HG03025 (cell line): Measurements from ENCODE around the gene FADS6.

Experiments
- ATAC-seq: cut with Tn5 transposase; IDR thresholded peaks from one replicate; pipeline ENCODE4 v1.9.1; 2021; ENCODE audit warnings: mild to moderate bottlenecking, moderate library complexity; ENCODE audit not compliant: unreplicated experiment, low FRiP score

Gene FADS6

DNA sequence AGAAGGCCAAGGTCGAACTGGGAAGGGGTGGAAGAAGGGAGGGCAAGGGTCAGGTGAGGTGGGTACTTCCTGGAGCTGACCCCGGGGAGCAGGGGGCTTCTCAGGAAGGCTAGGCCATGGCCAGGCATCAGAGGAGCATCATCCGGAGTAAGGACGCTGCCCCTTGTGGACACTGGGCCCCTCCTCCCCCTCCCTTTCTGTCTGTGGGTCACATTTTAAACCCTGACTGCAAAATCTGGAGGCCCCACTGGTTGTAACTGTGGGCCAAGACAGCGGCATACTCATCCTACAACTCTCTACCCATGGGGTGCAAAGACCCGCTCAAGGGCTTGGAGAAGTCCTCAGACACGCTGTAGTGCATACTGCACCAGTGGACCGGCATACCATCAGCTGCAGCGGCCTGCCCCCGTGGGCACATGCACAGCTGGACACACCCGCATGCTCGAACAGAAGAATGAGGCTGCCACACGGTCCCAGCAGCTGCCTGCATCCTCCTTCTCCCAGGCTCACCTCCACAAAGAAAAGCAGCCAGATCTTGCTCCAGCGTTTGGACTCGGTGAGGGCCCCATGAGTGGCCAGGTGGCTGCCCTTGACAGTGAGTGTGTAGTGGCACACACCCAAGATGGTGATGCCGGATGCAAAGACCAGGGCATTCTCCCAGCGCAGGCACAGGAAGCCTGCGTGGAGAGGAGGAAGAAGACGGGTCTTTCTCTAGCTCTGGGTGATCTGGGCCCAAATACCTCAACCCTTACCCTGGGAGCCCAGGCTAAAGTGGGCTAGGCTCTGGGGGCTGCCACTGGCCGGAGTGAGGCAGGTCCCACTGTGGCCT lies 1.2 kb downstream of the FADS6 start:
- no peak for ATAC-seq

DNA sequence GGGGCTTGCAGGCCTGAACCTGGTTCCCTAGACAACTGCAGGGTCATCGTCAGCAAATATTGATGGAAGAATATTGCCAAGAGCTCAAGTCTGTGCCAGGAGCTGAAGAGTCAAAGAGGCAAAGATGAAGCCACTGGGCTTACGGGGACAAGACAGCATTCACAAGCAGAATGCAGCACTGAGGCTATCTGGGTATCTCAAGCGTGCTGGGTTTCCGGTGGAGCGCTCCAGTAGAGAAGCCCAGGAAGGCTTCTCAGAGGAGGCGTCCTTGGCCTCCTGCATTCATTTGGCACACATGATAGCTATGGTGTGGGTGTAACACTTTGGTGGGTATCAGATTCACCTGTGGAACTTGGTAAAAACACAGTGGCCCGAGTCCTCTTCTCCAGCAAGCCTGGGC lies 2.9 kb downstream of the FADS6 start:
- ATAC-seq: no peak

DNA sequence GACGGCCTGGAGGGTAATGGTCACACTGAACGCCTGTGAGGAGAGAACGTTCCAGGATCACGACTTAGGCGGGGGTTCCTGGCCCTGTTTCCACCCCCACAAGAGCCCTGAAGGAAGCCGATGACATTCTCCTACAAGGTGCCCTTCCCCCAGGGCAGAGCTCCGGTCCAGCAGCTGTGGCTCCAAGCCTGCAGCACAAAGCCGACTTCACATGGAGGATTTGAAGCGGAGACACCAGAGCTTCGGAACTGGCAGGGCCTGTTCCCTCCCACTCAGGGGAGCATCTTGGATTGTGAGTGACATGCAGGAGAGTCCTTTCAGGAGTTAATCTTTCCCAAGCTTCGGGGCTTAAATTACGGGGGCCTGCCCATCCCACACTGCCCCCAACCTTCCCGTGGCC lies 5.0 kb downstream of the FADS6 start:
- ATAC-seq: no peak

DNA sequence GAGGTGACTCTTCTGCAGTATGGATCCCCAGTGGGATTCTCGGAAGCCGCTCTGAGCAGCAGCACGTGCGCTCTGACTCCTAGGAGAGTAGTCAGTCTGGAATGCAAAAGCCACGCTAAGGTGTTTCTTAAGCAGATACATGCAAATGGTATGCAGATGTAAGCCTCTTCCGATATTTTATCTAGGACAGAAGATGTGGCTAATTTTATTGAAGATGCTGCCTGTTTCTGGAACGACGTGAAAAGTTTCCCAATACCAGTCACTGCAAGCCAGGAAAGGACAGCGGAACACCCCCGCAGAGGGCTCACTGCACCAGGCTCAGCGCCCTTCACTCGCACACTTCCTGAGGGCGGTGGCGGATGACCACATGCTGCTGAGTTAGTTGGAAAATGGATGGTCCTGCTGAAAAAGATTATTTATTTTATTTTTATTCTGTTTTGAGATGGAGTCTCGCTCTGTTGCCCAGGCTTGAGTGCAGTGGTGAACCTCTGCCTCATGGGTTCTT lies 10.1 kb downstream of the FADS6 start:
- no peak for ATAC-seq

DNA sequence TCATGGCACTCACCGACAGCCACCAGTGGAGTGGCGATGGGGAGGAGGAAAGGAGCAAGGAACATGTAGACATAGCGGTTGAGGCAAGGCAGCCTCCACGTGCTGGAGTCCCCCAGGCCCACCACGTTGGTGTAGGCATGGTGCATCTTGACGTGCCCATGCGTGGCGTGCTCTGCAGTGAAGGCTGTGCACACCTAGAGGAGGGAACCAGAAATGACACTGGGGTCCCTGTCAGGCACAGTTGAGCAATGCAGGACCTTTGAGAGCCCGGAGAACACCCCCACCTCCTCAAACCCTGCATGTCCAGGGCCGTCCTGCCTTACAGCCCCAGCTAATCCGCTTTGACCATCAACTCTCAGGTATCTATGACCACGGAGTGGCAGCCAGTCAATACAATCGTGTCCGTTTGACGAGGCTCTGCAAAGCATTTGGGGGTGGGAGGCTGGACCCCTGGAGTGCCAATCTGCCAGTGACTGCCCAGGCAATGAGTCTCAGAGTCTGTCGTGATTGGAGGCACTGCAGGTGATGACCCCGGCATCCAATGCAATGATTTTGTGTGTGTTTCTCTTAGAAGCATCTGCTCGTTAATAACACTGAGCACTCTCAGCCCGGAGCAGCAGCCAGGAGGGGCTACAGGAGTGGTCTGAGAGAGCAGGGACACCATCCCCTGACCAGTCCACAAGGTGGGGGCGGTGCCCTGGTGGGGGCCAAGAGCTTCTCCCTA lies 10.8 kb downstream of the FADS6 start:
- ATAC-seq: no peak

DNA sequence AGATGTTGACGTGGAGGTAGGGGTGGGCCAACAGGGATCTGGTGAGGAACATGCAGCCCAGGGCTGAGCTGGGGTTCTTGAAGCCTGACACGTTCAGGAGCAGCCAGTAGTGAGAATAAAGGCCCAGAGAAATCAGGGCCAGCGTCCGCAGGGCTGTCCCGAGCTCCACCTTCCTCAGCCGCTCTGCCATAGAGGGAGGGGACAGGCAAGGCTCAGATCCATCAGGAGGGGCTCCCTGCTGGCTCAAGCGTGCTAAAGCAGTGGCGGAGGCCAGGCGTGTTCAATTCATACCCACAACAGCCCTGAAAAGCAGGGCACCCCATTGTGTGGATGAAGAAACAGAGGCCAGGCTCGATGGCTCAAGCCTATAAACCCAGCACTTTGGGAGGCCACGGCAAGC lies 12.4 kb downstream of the FADS6 start:
- ATAC-seq: no peak

DNA sequence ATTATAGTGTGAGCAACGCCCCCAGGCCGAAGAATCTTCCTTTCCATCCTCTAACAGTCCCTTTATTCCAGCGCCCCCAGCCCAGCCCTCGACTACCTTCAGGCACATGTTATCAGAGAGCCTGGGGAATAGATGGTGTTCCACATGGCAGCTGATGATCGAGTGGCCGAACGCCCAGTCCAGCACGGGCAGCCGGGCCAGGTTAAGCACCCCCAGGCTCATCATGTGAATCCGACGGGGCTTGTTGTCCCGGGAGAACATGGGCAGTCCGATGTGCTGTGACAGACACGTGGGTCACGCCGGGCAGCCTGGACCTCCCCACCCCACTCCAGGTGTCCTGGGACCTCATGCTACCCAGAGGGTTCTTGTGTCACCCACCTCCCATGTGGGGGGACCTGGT lies 14.1 kb downstream of the FADS6 start:
- no peak for ATAC-seq

DNA sequence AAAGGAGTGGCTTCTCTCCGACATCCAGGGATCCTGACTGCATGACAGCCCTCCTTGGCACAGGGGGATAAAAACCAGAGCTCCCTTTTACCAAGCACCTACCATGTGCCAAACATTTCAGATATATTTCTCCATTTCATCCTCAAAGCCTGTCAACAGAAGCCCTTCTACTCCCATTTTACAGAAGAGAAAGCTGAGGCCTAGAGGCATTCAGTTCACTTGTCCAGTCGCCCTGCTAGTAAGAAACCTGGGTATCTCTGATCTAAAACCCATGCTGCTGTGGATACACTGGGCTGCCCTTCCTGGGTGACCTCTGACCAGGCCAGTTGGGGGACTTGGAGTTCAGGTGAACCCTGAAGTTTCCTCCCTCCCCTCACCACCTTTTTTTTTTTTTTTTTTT lies 14.8 kb downstream of the FADS6 start:
- ATAC-seq: no peak

DNA sequence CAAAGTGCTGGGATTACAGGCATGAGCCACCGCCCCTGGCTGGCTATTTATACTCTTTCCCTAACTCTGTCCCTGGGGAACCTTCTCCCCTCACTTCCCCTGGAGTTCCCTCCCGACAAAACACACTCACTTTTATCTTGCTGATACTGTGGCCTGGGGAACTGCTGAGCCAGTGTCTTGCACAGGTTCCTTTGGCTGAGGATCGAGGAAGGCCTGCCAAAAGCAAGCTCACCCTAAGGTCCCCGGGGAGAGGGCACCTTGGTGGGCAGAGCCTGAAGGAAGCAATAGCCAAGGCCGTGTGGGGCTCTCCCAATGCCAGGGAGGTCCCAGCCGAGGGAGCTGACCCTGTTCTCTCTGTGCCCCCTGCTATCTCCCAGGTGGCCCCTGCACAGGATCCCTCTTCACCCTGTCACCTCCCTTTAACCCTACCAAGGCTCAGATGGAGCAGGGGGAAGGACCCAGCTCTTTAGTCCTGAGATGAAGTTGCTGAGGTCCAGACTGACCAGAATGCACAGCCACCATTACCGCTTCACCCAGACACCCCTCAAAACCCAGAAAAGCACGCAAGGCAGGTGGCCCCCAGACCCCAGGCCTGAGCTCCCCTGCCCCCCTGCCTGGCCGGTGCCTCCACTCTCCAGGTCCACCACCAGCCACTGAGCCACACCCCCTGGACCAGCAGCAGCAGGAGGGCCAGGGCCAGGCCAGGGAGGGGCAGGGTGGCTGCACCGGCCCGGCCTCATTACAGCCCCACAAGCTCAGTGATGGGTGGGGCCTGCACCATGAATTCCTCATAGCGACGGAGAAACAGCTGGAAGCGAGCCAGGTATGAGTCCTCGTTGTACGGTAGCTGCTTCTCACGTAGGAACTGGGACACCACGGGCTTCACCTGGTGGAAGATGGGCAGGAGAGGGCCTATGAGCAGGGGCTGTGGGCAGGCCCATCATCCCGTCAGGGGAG lies 15.6 kb downstream of the FADS6 start:
- ATAC-seq: no peak

DNA sequence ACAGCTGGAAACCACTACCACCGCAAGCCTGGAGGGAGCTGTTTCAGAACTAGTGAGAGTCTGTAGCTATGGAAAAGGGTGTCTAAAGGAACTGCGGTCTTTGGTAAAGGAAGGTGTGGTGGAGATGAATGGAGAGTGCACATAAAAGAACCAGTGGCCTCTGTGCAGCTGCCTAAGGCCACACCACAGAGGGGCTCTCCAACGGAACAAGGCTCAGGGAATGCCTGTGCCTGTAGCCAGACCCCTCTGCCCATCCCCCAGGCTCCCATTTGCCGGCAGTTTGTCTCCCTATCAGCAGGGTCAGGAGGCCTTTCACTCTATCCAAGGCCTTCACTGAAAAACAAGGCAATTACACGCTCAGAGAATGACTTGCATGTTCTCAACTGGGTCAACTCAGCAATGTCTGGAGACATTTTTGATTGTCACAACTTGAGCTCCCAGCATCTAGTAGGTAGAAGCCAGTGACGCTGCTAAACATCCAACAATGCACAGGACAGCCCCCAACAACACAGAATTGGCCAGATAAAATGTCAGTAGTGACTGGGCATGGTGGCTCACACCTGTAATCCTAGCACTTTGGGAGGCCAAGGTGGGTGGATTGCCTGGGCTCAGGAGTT lies 17.3 kb downstream of the FADS6 start:
- no peak for ATAC-seq

DNA sequence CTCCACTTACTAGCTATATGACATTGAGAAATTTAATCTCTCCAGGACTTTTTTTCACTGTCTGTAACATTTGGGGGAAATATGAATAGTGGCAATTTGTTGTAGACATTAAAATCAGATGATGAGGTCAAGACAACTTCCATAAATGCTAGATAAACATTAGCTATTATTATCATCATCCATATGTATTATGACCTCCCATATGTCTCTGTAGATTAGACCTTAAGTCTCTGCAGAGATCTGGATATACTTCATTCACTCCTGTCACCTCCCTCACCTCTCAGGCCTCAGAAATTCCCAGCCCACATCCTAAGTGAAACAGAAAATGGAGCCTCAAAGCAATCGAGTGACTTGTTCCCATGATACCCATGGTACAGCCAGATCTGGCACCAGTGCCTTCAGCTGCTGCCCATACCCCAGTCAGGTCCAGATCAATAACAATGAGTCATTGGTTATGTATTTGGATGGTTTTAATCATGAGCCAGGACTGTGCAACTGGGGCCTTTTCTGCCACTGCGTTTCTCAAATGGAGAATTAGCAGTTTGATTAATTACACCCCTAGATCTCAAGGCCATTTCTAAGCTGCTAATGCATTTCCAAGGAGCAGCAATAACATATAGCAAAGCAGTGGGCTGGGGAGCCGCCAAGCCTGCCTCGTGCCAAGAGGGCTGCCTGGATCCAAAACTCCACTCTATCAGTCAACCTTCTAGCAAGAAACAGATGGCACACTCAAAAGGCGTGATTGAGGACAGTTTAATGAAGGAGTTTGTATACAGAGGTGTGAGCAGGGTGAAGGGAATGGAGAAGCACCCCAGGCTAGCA lies 18.1 kb downstream of the FADS6 start:
- no peak for ATAC-seq

DNA sequence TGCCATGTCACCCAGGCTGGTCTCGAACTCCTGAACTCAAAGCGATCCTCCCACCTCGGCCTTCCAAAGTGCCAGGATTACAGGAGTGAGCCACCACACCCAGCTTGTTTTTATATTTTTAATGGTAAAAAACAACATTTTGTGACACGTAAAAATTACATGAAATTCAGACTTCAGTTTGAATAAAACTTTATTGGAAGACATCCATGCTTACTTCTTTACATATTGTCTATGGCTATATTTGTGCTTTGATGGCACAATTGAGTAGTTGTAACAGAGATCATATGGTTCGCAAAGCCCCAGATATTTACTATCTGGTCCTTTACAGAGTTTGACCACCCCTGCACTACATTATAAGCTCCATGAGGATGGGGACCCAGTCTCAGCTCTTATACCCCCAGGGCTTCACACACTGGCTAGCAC lies 18.8 kb downstream of the FADS6 start:
- no peak for ATAC-seq

DNA sequence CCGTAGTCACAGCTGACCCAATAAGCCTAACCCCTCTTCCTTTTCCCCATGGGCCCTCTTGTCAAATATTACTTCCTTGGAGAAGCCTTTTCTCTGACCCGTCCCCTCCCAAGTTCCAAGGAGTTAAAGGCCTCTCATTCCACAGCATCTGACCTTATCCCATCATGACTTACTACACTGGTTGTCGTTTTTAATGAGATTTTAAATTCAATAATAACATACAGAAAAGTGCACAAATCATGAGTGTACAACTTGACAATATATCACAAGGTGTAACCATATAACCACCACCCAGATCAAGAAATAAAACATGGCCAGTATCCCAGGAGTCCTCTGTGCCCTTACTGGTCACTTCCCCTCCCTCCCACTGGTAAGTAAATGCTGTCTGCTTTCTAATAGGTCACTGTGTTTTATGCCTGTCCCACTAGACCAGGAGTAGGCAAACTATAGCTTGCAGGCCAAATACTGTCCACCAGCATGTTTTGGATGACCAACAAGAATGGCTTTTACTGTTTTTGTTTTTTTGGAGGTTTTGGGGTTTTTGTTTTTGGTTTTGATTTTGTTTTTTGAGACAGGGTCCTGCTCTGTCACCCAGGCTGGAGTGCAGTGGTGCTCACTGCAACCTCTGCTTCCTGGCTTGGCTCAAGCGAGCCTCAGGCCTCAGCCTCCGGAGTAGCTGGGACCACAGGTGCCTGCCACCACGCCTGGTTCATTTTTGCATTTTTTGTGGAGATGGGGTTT lies 19.4 kb downstream of the FADS6 start:
- no peak for ATAC-seq

DNA sequence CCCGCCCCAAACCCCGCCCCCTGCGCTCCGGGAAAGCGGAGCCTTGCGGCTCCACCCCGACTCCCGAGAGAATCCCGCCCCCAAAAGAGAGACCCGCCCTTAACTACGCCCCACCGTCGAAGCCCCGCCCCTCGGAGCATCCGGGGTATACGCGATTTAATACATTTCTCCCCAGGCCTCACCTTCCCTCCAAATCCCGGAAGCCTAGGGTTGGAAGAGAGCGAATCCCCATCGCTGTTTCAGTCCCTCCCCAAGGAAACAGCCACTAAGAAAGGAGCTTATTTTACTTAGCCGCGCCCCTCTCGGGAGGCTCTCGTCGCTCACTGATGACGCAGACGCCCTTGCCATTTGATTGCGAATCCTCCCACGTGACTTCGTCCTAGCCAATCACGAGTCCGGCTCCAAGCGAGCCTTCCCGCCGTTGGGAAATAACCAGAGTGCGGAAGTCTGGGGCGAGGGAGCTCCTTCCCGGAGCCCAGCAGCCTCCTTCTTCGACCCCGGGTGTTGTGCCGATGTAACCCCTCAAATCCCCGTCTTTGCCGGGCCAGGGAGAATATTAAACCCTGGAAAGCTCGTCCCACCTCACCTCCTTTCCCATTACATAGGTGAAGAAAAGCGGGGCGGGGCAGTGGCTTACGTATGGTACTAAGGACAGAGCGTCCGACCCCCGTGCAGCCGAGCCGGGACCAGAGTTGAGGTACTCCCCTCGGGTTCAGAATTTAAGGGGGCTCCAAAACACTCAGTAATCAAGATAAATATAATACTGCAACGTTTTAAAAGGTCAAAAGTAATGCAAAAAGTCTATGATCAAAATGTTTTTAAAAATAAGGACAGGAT lies 20.2 kb downstream of the FADS6 start:
- ATAC-seq: peak; percentile 89

DNA sequence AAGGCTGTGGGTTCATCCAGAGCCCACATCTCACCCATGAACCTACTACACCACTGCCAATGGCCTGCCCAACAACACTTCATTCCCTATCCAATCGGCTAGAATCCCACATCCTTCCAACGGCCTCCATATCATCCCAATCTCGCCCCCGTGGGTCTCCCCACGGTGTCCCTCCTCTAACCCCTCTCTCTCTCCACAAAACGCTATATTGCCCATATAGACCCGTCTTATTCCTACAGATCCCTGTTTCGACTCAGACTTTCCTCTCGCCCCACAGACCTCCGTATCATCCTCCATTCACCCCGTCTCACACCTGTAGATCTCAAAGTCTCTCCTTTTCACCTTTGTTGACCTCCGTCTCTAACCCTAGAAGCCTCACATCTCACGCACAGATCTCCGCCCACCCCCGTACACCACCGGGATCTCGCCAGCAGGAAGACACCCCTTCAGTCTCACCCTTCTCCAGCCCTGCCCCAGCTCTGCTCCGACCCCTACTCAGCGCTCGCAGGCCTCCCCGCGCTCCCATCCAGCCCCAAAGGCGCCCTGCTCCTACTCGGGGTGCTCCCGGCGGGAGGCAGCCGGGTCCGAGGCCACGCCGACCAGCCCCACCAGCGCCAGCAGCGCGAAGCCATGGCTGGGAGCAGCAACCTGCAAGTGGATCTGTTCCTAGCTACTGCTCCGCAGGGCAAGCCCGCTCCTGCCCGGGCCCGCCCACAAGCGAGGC lies 21.0 kb downstream of the FADS6 start, which contains the start of gene FDXR:
TSS of gene FDXR (minus strand) at position 682 of the 724 bp plus-strand sequence. CDS start at position 632, 50 bp downstream.
- ATAC-seq: peak; percentile 20

DNA sequence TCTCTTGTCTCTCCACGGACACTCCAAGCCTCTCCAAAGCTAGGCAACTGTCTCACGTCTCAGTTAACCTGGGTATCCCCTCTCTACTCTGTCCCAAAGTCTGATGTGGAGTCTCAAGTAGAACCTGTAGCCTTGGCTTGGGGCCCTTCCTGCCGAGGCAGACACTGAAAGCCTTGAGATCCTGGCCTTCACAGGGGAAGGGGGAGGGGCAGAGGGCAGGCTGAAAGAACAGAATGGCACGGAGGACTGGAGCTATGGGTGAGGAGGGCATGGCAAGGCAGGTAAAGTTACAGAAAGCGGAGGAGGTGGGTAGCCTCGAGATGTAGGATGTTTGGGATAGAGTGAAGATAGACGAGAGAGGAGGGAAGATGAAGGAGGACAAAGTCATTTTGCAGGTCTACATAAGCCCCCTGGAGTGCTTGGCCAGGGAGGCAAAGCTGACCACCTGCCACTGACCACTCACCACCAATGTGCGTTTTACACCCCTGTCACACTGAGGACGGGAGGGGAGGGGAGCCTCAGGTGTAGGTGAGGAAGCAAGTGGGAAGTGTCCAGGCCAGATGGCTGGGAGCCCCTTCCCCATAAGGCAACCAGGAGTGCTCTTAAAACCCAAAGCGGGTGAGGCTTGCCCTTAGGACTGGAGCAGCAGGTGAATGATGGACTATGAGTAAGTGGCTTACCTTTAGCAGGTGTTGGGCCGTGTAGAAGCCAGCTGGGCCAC lies 21.9 kb downstream of the FADS6 start:
- no peak for ATAC-seq
